Panc1 (cell line): ENCODE results near the gene RHOH. TPM values are rescaled to one million over a fixed set of nuclear protein-coding genes. Genes with fewer than 3 reads are reported as not detected.

ENCODE experiments used
- ATAC-seq: fragments of 200-7000 bp; cut with Tn5 transposase; 2 replicates; pipeline ENCODE4 v1.9.1; 2020; ENCODE audit warnings: mild to moderate bottlenecking, moderate library complexity
- BruUV-seq: library from RNA; stranded (reverse); fragments of 400-500 nt; replicated peaks from 2 replicates; lab custom pipeline; 2021; lab: Mats Ljungman, UMichigan
- CTCF ChIA-PET: fragments of 300-600 bp; sonication (Branson Sonifier 250); formaldehyde crosslinking; loops from one replicate; lab custom pipeline; 2022; ENCODE audit warnings: antibody characterized with exemption; lab: Charles Lee
- POLR2A ChIA-PET: fragments of 300-600 bp; sonication (Branson Sonifier 250); formaldehyde crosslinking; loops from one replicate; lab custom pipeline; 2022; ENCODE audit warnings: antibody characterized with exemption; lab: Charles Lee
- DNase-seq: peaks from one replicate; pipeline ENCODE4 v3.0.0-alpha.2; 2010; ENCODE audit warnings: low read depth, low spot score
- H3K27ac ChIP-seq: 2 replicates; pipeline ENCODE4 v1.5.1; 2011; ENCODE audit warnings: mild to moderate bottlenecking, low read length, inconsistent platforms
- H3K27me3 ChIP-seq: fragments of 200-500 bp; sonication (Bioruptor generic); 2 replicates; pipeline ENCODE4 v1.6.0; 2014; ENCODE audit warnings: low read length, inconsistent platforms; ENCODE audit not compliant: control insufficient read depth, insufficient read depth
- H3K36me3 ChIP-seq: fragments of 200-500 bp; sonication (Bioruptor generic); 2 replicates; pipeline ENCODE4 v1.5.1; 2014; ENCODE audit warnings: inconsistent platforms, mild to moderate bottlenecking, low read length, moderate library complexity; ENCODE audit not compliant: control insufficient read depth, insufficient read depth
- H3K4me1 ChIP-seq: 2 replicates; pipeline ENCODE4 v1.5.1; 2011; ENCODE audit warnings: inconsistent platforms, mild to moderate bottlenecking, low read length, moderate library complexity; ENCODE audit not compliant: control insufficient read depth, insufficient read depth
- H3K4me3 ChIP-seq, 2 experiments: 2 replicates each; pipeline ENCODE4 v1.5.1; 2011 to 2012; ENCODE audit warnings: low read depth in 2 of 2, low read length in 2 of 2, mild to moderate bottlenecking in 2 of 2, inconsistent platforms in 1 of 2, moderate library complexity in 1 of 2
- H3K9me3 ChIP-seq: fragments of 200-500 bp; sonication (Bioruptor generic); 2 replicates; pipeline ENCODE4 v1.5.1; 2014; ENCODE audit warnings: low read depth, mild to moderate bottlenecking, inconsistent platforms, low read length, moderate library complexity; ENCODE audit not compliant: control insufficient read depth, insufficient read depth
- POLR2AphosphoS5 ChIP-seq: IDR thresholded peaks from 2 replicates; pipeline ENCODE4 v1.6.1; 2012; ENCODE audit warnings: mild to moderate bottlenecking, low read depth, low read length, moderate library complexity
- SIN3A ChIP-seq: IDR thresholded peaks from 2 replicates; pipeline ENCODE4 v1.6.1; 2012; ENCODE audit warnings: low read depth, mild to moderate bottlenecking, low read length, moderate library complexity, borderline replicate concordance; ENCODE audit not compliant: insufficient read depth
- TCF7L2 ChIP-seq: IDR thresholded peaks from 2 replicates; pipeline ENCODE4 v1.6.1; 2011; ENCODE audit warnings: mild to moderate bottlenecking, low read depth, low read length, inconsistent platforms
- in situ Hi-C: cut with HindIII; loops from 2 replicates; pipeline ENCODE4 v1.10.0; 2016; ENCODE audit warnings: low sequenced_read_pairs, low pct_unique_long_range_greater_than_20kb
- intact Hi-C: fragments of 100-400 bp; cut with micrococcal nuclease; formaldehyde crosslinking; loops from one replicate; pipeline ENCODE4 v1.10.0; 2022; ENCODE audit not compliant: unreplicated experiment
- total RNA-seq: library from RNA; stranded (reverse); gene quantifications from one replicate; pipeline ENCODE4 v1.2.1, GENCODE V29; 2021; ENCODE audit not compliant: unreplicated experiment
- TF ChIP-seq, protein P1 (sequence below), 2 experiments: IDR thresholded peaks; 2 replicates each; pipeline ENCODE4 v1.6.1; 2011 to 2012; ENCODE audit warnings: low read depth in 2 of 2, control low read depth in 1 of 2, low read length in 1 of 2, mild to moderate bottlenecking in 1 of 2, moderate library complexity in 1 of 2; ENCODE audit not compliant: insufficient read depth in 1 of 2
- TF ChIP-seq, protein P2 (sequence below): fragments of 450-650 bp; IDR thresholded peaks from 2 replicates; pipeline ENCODE4 v1.5.1; 2017; ENCODE audit warnings: mild to moderate bottlenecking

The RHOH gene
- total RNA-seq, 1 experiment from 2014 or later: 1.2 TPM

DNA sequence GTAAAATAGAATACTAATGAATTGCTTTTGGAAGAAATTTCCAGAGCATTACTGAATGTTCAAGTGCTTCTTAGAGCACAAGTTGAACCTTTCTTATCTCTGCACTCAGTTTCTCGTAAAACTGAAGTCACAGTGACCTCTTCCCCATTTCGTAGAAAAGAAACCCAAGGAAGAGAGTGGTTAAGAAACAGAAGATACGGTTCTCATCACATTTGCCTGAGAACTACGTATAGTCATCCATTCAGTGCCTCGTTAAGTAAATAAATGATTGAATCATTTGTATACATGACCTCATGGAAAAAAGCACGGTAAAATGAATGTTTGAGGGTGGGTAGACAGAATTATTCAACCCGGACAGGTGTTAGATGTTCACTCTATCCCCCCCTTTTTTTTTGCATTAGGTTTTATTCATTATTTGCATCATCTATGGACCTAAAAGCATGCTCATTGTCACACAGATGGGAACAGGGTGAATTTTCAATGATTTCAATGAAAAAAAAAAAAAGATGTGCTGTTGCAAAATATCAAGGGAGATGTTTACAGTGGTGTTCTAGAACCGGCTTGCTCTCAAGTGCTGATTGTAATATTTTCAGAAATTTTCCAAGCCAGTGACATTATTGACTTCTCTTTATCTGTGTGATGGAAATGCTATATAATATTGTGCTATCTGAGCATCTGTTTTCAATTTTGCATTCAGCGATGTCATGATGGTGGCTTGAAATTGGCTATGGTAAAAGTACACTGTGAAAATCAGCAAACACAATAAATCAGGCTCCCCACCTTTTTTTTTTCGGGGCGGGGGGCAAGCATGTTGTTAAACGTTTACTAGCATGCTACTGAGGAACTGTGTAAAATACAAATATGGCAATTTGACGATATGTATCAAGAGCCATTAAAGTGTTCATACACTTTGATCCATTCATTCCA lies 4.3 kb downstream of the RHOH start:
- Histone ChIP-seq H3K4me3 (no peak overlapping the region), H3K4me1 (peaks cover 5% of the 10 kb centered on the region), H3K27me3 (no peaks in the 10 kb centered on the region), H3K9me3 (no peaks in the 10 kb centered on the region), H3K36me3 (no peaks in the 10 kb centered on the region), H3K27ac (peak overlapping the region; percentile 77)
- ATAC-seq (0 out of 2 replicates have a peak, but pooled peaks have one; percentile 53), DNase-seq (no peak)
- TF ChIP-seq, protein P1, sequence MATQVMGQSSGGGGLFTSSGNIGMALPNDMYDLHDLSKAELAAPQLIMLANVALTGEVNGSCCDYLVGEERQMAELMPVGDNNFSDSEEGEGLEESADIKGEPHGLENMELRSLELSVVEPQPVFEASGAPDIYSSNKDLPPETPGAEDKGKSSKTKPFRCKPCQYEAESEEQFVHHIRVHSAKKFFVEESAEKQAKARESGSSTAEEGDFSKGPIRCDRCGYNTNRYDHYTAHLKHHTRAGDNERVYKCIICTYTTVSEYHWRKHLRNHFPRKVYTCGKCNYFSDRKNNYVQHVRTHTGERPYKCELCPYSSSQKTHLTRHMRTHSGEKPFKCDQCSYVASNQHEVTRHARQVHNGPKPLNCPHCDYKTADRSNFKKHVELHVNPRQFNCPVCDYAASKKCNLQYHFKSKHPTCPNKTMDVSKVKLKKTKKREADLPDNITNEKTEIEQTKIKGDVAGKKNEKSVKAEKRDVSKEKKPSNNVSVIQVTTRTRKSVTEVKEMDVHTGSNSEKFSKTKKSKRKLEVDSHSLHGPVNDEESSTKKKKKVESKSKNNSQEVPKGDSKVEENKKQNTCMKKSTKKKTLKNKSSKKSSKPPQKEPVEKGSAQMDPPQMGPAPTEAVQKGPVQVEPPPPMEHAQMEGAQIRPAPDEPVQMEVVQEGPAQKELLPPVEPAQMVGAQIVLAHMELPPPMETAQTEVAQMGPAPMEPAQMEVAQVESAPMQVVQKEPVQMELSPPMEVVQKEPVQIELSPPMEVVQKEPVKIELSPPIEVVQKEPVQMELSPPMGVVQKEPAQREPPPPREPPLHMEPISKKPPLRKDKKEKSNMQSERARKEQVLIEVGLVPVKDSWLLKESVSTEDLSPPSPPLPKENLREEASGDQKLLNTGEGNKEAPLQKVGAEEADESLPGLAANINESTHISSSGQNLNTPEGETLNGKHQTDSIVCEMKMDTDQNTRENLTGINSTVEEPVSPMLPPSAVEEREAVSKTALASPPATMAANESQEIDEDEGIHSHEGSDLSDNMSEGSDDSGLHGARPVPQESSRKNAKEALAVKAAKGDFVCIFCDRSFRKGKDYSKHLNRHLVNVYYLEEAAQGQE (IDR thresholded peaks at IDR 0.05; ENCODE audit: insufficient read depth in 1 of 2, low read depth in 2 of 2, low read length in 1 of 2): no peak
- TF ChIP-seq TCF7L2 (no peak), POLR2AphosphoS5 (no peak), SIN3A (no peak)
- TF ChIP-seq, protein P2, sequence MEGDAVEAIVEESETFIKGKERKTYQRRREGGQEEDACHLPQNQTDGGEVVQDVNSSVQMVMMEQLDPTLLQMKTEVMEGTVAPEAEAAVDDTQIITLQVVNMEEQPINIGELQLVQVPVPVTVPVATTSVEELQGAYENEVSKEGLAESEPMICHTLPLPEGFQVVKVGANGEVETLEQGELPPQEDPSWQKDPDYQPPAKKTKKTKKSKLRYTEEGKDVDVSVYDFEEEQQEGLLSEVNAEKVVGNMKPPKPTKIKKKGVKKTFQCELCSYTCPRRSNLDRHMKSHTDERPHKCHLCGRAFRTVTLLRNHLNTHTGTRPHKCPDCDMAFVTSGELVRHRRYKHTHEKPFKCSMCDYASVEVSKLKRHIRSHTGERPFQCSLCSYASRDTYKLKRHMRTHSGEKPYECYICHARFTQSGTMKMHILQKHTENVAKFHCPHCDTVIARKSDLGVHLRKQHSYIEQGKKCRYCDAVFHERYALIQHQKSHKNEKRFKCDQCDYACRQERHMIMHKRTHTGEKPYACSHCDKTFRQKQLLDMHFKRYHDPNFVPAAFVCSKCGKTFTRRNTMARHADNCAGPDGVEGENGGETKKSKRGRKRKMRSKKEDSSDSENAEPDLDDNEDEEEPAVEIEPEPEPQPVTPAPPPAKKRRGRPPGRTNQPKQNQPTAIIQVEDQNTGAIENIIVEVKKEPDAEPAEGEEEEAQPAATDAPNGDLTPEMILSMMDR: no peak
- intact Hi-C loops: no loop called here
- no TSS peak for BruUV-seq
- ChIA-PET CTCF (no interaction called here), POLR2A (no interaction called here)
- in situ Hi-C loops: no loop called here

DNA sequence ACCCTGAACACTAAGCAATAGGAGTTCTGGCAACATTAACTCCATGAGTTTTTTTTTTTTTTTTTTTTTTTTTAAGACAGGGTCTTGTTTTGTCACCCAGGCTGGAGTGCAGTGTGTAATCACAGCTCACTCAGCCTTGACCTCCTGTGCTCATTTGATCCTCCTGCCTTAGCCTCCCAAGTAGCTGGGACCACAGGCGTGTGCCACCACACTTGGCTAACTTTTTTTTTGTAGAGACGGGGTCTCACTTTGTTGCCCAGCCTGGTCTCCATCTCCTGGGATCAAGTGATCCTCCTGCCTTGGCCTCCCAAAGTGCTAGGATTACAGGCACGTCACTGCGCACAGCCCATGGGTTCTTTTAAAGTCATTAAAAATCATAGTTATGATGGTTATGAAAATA lies 5.1 kb downstream of the RHOH start:
- Histone ChIP-seq H3K4me1 (peaks cover 5% of the 10 kb centered on the region), H3K9me3 (no peaks in the 10 kb centered on the region), H3K27ac (no peak overlapping the region), H3K27me3 (no peaks in the 10 kb centered on the region), H3K4me3 (no peak overlapping the region), H3K36me3 (no peaks in the 10 kb centered on the region)
- CTCF ChIA-PET: no interaction called here
- TF ChIP-seq TCF7L2 (no peak), POLR2AphosphoS5 (no peak)
- no peak for DNase-seq
- in situ Hi-C loops: no loop called here
- POLR2A ChIA-PET: interaction anchor here (0.7 kb wide), 1 partner anchor 54 kb away, joined by 8 read pairs; no protein-coding TSS in a partner anchor
- no TSS peak for BruUV-seq
- no peak for ATAC-seq
- intact Hi-C loops: no loop called here
